AG09309 (cell line): Measurements from ENCODE around the gene WNT11.

ENCODE experiments used
- DNase-seq: peaks from one replicate; pipeline ENCODE4 v3.0.0-alpha.2; 2010; ENCODE audit warnings: low read depth
- H3K4me3 ChIP-seq: 2 replicates; pipeline ENCODE4 v1.5.1; 2011; ENCODE audit warnings: mild to moderate bottlenecking, low read depth, low read length, moderate library complexity; ENCODE audit not compliant: control insufficient read depth
- CTCF ChIP-seq: IDR thresholded peaks from 2 replicates; pipeline ENCODE4 v1.5.1; 2011; ENCODE audit warnings: mild to moderate bottlenecking, low read depth, low read length, inconsistent platforms; ENCODE audit not compliant: insufficient read depth, control insufficient read depth; ENCODE audit errors: missing control alignments

WNT11 gene

DNA sequence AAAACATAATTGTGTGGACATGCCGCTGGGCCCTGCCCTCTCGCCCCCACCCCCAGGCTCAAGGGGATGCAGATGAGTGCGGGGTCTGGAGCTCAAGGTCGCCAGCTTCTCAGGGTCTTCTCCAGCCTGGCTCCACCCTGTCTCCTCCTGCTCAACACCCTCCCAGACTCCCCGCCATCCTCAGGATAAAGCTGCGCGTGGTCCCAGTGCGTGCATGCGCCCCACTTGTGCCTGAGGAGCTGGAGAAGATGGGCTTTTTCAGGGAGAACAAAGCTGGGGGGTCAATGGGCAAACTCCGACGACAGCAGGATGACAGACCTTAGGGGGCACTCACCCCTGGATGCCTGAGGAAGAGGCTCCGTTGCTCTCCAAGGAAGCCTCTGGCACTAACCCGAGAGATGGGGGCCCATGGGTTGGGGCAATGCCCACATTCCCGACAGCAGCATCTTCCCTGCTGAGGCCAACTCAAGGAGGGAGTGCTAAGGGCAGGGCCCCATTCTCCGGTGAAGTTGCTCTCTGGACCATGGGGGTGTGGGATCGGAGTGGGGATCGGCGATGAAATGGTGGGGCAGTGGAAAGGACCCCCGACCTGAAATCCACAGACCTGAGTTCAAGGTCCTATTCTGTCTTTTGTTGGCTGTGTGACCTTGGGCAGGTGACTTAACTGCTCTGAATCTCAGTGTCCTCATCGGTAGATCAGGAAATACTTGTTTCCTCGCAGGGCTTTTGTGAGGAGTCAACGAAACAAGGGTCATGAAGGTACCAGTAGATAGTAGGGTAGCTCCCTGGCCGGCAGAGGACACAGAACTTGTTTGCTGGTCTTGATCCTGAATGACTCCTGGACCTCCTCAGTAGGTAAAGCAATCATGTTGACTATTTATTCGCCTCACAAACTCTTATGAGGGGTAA is 47.7 kb downstream of the WNT11 start:
- H3K4me3 ChIP-seq, result no peak overlapping the region
- no peak for TF ChIP-seq CTCF
- no peak for DNase-seq

- H3K4me3 ChIP-seq, result no peak overlapping the region
- DNase-seq, result no peak
- no peak for TF ChIP-seq CTCF
These were observed 48.4 kb downstream of the WNT11 start for GRCh38 chr11:76157891-76158290.

DNA sequence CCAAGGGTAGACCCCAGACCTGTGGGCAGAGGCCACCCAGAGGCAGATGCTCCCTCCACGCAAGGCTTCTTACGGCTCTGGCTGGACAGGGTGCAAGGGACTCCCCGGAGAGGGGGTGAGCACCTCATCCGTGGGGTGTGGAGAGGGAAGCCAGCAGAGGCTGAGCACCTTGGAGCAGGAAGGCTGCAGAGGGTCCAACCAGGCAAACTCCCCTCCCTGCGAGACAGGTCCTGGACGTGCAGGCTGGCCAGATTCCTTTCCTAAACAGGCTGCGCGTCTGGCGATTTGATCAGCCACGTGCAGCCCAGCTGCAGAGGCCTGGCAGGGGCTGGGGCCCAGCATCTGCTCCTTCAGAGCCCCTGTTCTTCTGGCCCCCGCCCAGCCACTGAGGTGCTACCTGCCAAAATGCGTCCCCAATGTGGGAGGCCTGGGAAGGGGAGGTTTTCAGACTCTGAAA is 49.3 kb downstream of the WNT11 start:
- H3K4me3 ChIP-seq, result no peak overlapping the region
- no peak for DNase-seq
- no peak for TF ChIP-seq CTCF

- no peak for TF ChIP-seq CTCF
- H3K4me3 ChIP-seq, result no peak overlapping the region
- no peak for DNase-seq
These were observed 50.6 kb downstream of the WNT11 start for GRCh38 chr11:76155500-76156227.

- peak; percentile 38 for DNase-seq
- H3K4me3 ChIP-seq, result no peak overlapping the region
- no peak for TF ChIP-seq CTCF
These were observed 52.8 kb downstream of the WNT11 start for GRCh38 chr11:76153571-76153923.

DNA sequence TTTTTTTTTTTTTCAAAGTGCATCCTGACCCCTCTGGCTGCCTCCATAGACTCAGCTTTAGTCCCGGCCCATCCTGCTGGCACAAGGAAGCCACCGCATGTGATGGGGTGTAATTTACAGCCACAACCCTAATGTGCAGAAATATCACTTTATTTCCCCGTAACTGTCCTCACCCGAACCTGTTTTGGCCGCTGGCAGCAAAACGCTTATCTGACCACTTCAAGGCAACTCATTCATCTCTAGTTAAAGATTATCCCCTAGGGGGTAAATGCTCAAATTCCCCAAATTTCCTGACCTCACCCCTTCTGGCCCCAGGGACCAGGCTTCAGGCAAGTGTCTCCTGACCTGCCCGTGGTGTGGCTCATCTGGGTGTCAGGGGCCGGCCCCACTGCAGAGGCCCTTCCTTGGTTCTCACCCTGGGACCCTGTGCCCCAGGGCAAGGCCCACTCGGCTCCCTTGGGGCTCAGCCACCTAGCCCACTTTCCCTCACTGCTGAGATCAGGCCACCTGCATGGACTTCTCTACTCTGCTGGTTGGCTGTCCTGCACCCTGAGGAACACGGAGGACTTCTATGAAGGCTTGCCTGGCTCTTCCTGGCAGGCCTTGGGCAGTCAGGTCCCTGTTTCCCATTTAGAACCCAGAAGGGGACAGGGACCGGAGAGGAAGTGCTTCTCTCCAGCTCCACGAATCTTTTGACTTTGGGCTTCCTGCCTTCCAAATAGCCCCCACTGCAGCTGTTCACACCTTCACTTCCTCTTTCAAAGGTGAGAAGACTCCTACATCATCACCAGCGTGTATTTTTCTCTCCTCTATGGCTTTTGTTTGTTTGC is 53.3 kb downstream of the WNT11 start:
- H3K4me3 ChIP-seq, result no peak overlapping the region
- TF ChIP-seq CTCF, result no peak
- no peak for DNase-seq
